Glomerular visceral epithelial cell (primary cell): ENCODE data around the gene RETREG2.

Source experiments
- DNase-seq: peaks from one replicate; pipeline ENCODE4 v3.0.0-alpha.2; 2016; ENCODE audit errors: extremely low spot score

The RETREG2 gene

DNA sequence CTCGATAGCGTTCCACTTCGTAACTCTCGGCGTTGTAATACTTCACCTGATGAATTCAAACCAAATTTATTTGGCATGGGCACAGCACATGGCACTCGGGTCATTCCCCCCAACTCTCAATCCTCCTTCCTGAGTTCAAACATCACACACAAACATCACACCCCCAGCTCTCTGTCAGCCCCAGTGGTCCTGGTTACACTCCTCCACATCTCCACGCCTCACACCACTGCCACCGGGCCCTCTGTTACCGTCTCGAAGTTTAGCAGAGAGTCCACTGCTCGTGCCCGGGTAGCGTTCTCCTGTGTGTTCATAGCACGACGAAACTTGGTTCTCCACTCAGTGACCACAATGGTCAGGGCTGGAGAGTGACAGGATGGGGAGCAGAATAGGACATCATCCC is 36.1 kb downstream of the RETREG2 start:
- no peak for DNase-seq

DNA sequence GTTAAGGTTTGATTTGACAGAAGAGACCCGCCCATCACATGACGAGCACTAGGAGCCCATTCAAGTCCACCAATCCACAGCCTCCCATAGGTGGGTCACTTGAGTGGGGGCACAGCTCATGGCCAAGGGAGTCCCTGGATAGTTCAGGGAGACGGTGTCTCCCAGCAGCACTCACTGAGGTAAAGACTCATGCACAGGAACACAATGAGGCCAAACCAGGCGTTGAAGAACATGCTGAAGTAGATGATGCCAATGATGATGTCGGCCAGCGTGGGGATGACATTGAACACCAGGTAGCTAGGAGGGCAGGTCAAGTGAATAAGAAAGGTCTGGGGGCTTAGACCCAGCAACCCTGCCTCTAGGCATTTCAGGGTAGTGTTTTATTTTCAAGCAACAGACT is 36.7 kb downstream of the RETREG2 start:
- DNase-seq, result no peak

DNA sequence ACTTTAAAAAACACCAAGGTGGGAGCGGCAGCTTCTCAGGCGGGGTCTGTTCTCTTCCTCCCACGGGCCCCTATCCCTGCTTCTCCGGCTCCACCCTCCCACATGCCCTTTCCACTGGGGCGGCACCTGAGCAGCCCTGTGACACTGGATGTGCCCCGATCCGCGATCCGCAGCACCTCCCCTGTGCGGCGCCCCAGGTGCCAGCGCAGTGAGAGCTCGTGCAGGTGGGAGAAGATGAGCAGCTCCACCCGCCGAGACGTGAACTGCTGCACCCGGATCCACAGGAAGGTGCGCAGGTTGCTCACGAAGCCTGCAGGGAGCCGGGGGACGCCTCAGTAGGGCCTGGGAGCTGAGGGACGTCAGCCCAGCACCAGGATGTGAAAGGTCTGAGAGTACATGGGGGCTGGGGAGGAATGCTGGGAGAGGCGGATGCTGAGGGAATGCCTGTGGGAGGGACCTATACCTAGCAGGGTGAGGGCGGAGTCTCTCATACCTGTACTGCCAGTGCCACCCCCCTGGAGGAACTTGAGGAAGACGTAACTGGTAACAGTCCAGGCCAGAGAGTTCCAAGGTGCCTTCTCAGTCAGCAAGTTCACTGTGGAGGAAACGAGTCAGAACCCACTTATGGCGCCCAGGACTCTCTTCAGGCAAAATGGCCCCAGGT is 37.9 kb downstream of the RETREG2 start:
- DNase-seq, result no peak

DNA sequence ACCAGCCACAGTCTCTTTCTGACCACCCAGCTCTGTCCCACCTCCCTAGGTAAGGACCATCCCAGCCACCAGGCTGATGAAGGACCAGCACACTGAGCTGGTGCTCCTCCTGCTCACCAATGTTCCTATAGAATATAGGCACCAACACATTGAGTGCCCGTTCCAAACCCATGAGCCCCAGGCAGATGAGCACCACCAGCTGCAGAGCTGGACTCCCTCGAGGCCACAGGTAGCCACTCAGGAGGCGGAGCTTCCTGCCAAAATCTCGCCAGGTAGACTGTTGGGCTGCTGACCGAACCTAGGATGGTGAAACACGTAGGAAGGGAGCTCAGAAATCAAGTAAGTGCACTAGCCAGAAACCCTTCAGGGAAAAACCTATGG is 38.5 kb downstream of the RETREG2 start:
- DNase-seq, result no peak

DNA sequence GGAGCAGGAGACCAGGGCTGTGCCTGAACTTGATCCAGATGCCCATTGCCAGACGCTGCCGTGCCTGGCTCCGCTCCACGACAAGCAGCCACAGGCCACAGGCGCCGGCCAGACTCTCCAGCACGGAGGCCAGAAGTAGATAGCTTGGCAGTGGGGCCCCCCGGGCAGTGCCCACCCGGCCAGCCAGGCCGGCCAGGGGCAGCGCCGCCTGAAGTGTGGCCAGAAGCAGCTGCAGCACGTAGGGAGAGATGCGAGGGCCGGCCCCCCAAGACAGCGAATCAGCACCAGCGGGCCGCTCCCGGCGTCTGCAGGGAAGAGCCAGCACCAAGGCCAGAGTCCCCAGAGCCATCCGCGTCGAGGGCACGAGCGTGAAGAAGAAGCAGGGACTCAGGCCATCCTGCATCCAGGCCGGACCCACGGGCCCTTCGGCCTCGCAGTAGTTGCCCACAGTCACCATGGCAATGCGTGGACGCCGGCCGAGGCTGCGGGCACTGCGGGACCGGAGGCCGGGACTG is 40.2 kb downstream of the RETREG2 start:
- DNase-seq, result peak; percentile 74

DNA sequence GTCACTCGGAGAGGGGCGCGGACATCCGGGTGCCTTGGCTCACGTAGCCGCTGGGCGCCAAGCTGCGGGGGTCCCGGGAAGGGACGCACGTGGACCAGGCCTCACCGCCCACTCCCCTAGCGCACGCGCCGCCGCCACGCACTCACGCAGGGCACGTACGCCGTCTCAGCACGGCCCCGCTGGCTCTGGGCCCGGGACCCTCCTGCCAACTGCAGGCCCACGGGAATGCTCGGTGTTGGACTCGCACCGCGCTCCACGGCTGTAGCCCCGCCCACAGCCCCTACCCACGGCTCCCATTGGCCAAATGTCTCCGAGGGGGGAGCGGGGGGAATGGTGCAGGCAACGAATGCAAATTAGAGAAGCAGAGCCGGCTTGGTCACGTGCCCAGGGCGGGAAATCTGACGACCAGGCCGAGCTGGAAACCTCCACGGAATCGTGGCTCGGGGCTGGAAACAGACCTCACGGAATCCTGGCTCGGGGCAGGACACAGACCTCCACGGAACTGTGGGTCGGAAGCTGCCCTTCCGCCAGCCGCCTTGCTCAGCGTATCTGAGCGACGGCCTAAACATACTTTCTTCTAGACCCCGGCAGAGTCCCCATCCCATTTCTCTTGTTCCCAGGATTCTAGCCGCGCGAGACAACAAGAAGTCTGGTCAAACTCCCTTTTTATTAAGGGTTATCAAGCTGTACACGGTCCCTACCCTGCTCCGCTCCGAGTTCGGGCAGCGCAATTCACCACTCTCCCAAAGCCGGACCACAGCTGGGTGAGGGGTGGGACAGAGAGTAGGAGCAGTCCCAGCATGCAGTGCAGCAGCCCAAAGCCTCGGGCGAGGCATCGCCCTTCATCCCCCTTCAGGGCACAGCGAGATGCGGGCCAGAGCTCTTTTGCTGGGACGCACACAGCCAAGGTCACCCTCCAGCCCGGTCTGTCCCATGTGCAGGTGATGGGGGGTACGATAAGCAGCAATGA is 40.9 kb downstream of the RETREG2 start, which contains the start of gene ABCB6:
Gene ABCB6 (minus strand): TSS at position 227 of the 970 bp plus-strand sequence. CDS start 285 bp downstream, outside the sequence.
- peak; percentile 68 for DNase-seq

DNA sequence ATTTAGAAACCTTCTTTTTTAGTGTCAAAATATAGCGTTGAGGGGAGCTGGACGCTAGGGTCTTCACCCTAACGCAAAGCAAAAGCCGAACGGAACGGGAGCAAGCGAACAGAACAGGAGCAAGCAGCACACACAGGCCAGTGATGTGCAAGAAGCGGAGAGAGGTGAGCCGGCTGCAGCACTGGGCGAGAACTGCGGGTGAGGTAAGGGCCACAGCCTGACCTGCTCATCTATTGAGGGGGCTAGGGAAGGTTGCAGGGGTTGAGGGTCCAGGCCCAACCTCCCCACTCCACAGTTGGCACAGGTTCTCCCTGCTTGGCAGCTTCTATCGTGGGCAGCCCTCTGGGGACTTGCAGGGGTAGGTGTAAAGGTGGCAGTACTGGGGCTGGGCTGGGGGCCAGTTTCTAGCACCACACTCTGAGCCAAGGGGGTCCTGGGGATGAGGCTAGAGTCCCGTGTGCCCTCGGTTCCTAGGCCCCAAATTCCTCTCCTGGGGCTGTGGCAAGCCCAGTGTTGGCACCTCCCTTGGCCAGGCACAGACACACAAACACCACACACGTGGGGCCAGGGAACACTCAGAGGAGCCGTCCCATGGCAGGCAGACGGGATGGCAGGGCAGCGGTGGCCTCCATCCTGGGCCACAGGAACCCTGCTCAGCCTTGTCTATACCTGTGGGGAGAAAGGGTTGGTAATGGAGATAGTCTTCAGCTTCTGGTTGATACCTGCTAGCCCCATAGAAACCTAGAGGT is 41.9 kb downstream of the RETREG2 start:
- no peak for DNase-seq

DNA sequence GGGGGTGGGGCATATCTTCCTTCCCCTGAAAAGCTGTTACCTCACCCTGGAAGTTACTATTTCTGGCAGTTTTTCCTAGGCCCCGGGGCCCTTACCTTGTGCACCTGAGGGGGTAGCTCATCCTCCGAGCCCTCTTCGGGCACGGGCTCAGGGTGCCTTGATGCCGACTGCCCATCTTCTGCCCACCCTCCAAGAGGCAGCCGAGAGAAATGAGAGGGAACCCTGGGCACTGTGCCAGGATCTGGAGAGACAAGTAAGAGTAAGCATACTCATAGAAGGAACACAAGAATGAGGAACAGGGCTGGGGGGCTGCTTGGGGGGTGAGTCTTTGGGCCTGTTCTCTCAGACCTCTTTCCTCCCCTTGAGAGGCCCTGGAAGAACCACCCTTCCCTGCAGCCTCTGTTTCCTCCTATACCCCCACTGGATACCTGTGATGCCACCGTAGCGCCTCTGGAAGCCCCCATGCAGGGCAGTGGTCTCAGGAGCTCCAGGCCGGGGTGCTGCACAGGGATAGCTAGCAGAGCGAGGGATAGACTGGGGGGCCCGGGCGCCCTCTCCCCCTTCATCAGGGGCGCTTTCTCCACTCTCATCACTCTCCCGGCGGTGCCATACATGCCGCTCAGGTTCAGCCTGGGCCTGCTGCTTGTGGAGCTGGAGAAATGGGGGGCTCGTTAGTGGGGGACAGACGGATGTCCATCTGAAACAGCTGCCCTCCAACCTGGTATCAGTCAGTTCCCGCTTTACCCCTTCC is 42.8 kb downstream of the RETREG2 start:
- no peak for DNase-seq

DNA sequence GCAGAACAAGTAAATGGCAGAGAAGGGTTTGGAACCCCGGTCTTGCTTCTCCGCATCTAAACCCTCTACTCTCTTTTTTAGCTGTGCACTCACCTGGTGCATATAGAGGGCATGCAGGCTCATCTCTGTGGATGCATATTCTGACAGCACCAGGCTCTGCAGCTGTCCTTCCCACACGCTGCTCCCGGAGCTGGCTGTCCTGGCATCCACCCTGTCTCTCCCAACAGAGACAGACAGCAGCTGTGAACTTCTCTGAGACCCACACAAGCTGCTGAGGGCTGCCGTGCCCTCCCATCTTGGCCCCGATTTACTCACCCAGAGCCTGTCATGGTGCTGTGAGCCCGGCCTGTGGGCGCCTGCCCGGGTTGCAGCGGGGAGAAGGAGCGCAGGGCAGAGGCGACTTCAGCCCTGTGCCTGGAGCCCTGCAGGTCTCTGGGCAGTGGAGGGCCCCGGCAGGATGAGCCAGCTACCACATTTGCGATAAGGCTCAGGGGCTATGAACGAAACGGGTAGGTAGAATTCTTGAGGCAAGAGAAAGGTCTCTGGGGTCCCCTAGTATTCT is 44.0 kb downstream of the RETREG2 start:
- DNase-seq, result no peak

DNA sequence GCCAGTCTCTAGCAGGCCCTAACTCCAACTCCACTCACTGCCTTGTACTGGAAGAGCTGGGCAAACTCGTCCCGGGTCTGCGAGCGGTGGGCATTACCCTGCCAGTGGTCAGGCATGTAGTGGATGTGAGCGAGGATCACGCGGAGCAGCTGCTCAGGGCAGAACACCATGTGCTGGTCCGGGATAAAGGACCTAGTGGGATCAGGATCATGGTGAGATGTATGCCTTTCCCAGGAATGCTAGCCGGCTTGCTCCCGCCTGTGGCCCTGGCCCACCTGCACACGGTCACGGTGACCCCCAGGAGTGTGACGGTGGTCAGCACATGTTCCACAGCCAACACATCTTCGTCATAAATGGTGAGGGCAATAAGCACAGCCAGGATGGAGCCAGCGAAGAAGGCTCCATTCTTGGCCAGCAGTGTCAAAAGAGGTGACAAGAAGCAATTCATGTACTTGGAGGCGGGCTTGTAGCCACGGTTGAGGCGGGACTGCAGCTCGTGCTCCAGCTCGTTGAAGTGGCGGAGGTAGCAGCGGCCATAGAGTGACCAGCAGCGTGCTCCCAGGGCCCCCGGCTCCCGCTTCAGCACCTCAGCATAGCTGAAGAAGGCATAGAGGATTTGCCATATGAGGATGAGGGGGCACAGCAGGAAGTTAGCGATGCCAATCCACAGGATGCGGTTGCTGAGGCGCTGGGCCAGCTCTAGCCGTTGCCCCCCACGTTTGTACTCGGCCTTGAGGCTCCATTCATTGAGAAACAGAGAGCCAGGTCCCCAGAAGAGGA is 45.9 kb downstream of the RETREG2 start:
- no peak for DNase-seq

DNA sequence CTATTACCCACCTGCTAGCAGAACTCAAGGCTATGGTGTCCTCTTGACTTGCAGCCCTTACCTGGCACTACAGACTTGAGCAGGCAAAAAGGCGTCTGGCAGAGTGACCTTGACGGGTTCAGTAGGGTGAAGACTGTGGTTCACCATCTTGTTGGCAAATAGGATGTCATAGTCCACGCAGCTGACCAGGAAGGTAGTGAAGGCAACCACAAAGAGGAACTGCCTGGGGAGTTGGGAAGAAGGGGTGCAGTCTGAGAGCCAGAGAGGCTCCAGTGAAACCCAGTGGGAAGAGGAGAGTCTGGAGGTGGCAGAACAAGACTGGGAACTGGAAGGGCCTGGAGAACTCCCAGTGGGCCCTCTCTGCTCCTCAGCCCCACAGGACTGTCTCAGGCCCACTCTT is 47.3 kb downstream of the RETREG2 start:
- no peak for DNase-seq

DNA sequence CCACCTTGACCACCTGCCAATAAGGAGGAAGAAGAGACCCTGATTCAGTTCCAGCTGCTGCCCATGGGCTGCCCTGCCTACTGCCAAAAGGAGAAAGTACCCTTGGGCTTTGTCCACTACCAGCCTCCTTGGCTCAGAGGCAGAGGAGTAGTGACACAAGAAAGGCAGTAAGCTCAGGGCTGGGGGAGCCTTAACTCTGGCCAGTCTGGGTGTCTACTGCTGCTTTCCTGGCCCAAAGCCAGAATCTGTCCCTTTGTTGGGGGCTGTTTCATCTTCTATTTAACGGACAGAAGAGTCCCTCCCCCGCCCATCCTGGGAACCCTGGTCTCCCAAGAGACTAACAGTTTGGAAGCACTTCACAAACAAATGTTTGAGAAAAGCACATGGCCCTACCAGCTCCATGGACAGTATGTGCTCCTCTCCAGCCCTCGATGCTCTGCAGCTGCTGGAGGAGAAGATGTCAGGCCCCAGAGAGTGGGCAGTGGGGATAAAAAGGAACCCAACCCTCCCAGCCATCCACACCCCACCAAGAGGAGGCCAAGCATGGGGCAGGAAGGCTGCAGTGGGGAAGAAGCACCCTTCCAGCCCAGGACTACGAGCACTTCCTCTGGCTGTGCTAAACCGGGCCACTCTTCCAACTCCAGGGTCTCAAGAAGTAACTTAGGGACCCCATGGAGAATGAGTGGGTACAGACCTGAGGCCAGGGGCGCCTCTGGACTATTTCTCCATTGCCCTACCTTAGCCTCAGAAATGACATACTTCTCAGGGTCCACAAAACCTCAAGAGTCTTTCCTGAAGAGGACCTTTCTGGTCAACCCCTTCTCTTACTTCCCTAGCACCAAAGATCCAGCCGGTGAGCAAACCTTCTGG is 50.2 kb downstream of the RETREG2 start:
- no peak for DNase-seq

DNA sequence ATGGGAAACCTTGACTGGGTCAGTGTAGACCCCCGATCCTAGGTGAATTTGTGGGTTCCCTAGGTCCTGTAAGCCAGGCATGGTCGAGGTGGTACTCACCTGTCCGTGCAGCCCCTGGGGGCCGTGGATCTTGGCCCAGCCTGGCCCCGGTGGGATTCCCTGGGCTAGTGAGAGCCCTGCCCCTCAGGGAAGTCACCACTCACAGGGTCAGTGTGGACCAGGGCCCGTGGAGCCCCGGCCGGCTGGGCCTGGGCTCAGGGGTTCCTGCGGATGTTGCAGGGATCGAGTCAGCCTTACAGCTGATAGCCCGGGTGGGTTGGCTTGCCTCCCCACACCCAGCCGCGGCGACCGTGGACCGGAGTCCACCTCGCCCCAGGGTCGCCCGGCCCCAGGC is 50.8 kb downstream of the RETREG2 start:
- no peak for DNase-seq

DNA sequence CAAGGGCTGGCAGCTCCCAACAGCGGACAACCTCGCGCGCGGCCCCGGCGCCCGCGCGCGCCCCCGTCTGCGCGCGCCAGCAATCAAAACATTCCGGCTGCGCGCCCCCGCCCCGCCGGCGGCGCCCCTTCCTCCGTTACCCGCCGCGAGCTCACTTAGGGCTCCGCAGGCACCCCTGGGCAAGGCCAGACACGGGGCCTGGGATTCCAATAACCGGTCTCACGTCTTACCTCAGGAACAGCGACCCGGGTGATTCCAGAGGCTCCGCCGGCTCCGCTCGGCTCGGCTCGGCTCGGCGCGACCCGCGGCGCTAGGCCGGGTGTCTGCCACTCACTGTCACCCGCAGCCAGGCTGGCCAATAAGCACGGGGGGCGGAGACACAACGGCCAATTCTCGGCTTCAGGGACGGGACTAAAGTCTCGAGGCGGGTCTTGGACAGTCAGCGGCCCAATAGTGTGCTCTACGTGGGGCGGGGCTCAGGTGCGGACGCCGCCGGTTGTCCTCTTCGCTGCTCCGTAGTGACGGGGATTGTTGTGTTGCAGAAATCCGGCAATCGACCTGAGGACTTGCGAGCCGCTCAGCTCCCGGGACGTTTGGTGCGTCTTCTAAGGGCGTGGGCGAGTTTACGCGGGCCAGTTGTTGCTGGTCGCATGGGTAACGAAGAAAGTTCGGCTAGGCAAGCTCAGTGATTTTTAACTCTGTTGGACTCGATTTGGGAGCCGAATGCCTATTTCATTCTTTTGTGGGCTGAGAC is 51.4 kb downstream of the RETREG2 start, which contains the start of the genes ANKZF1 and ATG9A:
Gene ANKZF1 (plus strand): TSS at position 502 of the 754 bp plus-strand sequence. CDS start 452 bp downstream, outside the sequence.
Gene ATG9A (minus strand): TSS at position 332 of the 754 bp plus-strand sequence. CDS start 1,612 bp downstream, outside the sequence.
- peak; percentile 98 for DNase-seq

DNA sequence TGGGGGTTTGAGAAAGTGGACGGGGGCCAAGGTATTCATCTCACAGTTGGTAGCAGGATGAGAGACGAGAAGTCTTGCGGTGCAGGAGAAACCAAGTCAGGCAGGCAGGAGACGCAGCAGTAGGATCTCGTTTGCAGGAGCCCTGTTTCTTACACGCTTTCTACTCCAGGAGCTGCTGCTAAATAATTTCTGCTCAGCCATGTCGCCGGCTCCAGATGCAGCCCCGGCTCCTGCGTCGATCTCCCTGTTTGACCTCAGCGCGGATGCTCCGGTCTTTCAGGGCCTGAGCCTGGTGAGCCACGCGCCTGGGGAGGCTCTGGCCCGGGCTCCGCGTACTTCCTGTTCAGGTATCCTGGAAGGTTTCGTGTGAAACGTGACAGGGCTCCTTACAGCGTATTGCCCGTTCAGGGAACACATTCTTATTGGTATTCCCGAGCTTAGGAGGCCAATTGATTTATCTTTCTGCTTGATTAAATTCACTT is 52.0 kb downstream of the RETREG2 start:
- peak; percentile 67 for DNase-seq

DNA sequence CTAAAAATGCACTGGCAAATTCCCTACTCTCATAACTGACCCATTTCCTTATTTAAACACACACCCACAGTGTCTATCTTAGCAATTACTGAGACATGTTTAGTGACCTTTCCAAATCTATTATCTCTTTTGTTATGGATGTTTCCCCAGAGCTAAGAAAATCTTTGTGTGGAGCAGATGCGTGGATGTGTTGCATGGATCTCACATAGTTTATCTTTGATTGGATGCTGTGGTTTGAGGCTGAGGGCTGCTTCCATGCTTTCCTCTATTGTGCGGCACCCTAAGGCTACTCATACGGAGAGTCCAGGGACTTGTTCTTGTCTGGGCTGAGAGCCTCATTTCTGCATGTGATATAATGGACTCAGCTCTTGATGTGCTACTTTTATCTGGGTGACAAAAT is 56.3 kb downstream of the RETREG2 start:
- DNase-seq, result no peak
